ENCODE results near the gene TERT. TPM values are rescaled to one million over a fixed set of nuclear protein-coding genes. Genes with fewer than 3 reads are reported as not detected.

TERT gene
- total and polyA plus RNA-seq, 2 of the 4 experiments (the other 2 are of a cell fraction), result not detected

- Histone ChIP-seq H3K4me3 (ENCODE audit: insufficient read depth, low read depth, low read length) (no peak overlapping the region), H3K36me3 (ENCODE audit: control insufficient read depth, insufficient read depth, low read length) (no peaks in the 10 kb centered on the region), H3K9me1 (ENCODE audit: insufficient read depth, low read length) (no peaks in the 10 kb centered on the region), H4K8ac (ENCODE audit: low read depth in 2 of 2, low read length in 2 of 2) (no peak overlapping the region), H2BK120ac (ENCODE audit: low read depth, low read length) (no peak overlapping the region), H3K4me1 (ENCODE audit: control insufficient read depth, insufficient read depth, low read length) (no peaks in the 10 kb centered on the region; the same call in 1 of the 2 replicates), H2AFZ (replicated peaks; ENCODE audit: low read length, poor library complexity) (peak overlapping the region; percentile 11), H2BK5ac (ENCODE audit: low read depth, low read length, poor library complexity, severe bottlenecking) (no peak overlapping the region), H3K27me3 (ENCODE audit: control insufficient read depth, insufficient read depth, low read length) (peaks cover 2% of the 10 kb centered on the region; the same call in 1 of the 2 replicates), H3K18ac (ENCODE audit: low read depth, low read length) (no peak overlapping the region), H3K14ac (replicated peaks; ENCODE audit: low read depth, low read length) (no peak overlapping the region), H3K79me1 (ENCODE audit: low read depth in 1 of 2, low read length in 2 of 2) (no peaks in the 10 kb centered on the region), H4K5ac (ENCODE audit: low read depth, low read length) (no peak overlapping the region), H3K27ac (ENCODE audit: insufficient read depth, low read length) (no peak overlapping the region), H2BK20ac (ENCODE audit: low read depth, low read length) (no peak overlapping the region), H3K4ac (ENCODE audit: low read depth, low read length) (no peak overlapping the region), H3K23ac (ENCODE audit: low read depth, low read length) (no peak overlapping the region), H3K9ac (ENCODE audit: low read depth, low read length) (no peak overlapping the region), H4K20me1 (ENCODE audit: insufficient read depth, low read length) (no peaks in the 10 kb centered on the region), H2AK9ac (replicated peaks; ENCODE audit: low read depth, low read length, poor library complexity) (no peak overlapping the region), H3K56ac (ENCODE audit: extremely low read depth, insufficient read depth, low read length) (no peak overlapping the region), H4K91ac (ENCODE audit: insufficient read depth, low read depth, low read length) (no peak overlapping the region), H3K4me2 (ENCODE audit: low read depth, low read length) (no peak overlapping the region), H2BK15ac (ENCODE audit: low read depth, low read length) (no peak overlapping the region), H2AK5ac (ENCODE audit: low read depth, low read length) (no peak overlapping the region), H3K9me3 (ENCODE audit: control insufficient read depth, insufficient read depth, low read length) (no peaks in the 10 kb centered on the region; the same call in none of the 2 replicates)
- ChIA-PET POLR2A (ENCODE audit: unreplicated experiment) (no interaction called here), CTCF (no interaction called here)
- DNase-seq, result no peak
- 59% methylated on average over 3 of the region's 12 CpGs; no CpG with 5 or more reads in 1 of the 2 experiments for WGBS, 2 experiments (ENCODE audit: extremely low coverage in 2 of 2, insufficient read length in 1 of 2)
- in situ Hi-C loops (cut with MboI; ENCODE audit: low sequenced_read_pairs) (no loop called here), dilution Hi-C loops (cut with HindIII; ENCODE audit: low sequenced_read_pairs, unreplicated experiment) (no loop called here), intact Hi-C loops (cut with micrococcal nuclease) (no loop called here)
- TF ChIP-seq, protein P1, sequence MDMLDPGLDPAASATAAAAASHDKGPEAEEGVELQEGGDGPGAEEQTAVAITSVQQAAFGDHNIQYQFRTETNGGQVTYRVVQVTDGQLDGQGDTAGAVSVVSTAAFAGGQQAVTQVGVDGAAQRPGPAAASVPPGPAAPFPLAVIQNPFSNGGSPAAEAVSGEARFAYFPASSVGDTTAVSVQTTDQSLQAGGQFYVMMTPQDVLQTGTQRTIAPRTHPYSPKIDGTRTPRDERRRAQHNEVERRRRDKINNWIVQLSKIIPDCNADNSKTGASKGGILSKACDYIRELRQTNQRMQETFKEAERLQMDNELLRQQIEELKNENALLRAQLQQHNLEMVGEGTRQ (IDR thresholded peaks at IDR 0.05; ENCODE audit: low read depth, low read length), result no peak
- no peak for TF ChIP-seq NFE2L2 (IDR thresholded peaks at IDR 0.05; ENCODE audit: low read depth, low read length)
- TF ChIP-seq MAFK (IDR thresholded peaks at IDR 0.05; ENCODE audit: low read depth, low read length), result no peak
- TF ChIP-seq MAZ (IDR thresholded peaks at IDR 0.05; ENCODE audit: borderline replicate concordance, low read depth, low read length), result no peak
- TF ChIP-seq CHD1 (IDR thresholded peaks at IDR 0.05; ENCODE audit: low read depth, low read length), result no peak
- no peak for TF ChIP-seq BHLHE40 (IDR thresholded peaks at IDR 0.05; ENCODE audit: low read depth, low read length)
- TF ChIP-seq CEBPB (IDR thresholded peaks at IDR 0.05; ENCODE audit: low read depth, low read length), result no peak
- no peak for TF ChIP-seq RFX5 (IDR thresholded peaks at IDR 0.05; ENCODE audit: low read depth, low read length)
- no peak for TF ChIP-seq POLR2A (IDR thresholded peaks at IDR 0.05; ENCODE audit: low read depth, low read length)
- TF ChIP-seq SMC3 (IDR thresholded peaks at IDR 0.05; ENCODE audit: low read depth, low read length), result no peak
- TF ChIP-seq, protein P2, sequence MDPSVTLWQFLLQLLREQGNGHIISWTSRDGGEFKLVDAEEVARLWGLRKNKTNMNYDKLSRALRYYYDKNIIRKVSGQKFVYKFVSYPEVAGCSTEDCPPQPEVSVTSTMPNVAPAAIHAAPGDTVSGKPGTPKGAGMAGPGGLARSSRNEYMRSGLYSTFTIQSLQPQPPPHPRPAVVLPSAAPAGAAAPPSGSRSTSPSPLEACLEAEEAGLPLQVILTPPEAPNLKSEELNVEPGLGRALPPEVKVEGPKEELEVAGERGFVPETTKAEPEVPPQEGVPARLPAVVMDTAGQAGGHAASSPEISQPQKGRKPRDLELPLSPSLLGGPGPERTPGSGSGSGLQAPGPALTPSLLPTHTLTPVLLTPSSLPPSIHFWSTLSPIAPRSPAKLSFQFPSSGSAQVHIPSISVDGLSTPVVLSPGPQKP (IDR thresholded peaks at IDR 0.05; ENCODE audit: borderline replicate concordance, low read depth, low read length), result no peak
- TF ChIP-seq, protein P3, sequence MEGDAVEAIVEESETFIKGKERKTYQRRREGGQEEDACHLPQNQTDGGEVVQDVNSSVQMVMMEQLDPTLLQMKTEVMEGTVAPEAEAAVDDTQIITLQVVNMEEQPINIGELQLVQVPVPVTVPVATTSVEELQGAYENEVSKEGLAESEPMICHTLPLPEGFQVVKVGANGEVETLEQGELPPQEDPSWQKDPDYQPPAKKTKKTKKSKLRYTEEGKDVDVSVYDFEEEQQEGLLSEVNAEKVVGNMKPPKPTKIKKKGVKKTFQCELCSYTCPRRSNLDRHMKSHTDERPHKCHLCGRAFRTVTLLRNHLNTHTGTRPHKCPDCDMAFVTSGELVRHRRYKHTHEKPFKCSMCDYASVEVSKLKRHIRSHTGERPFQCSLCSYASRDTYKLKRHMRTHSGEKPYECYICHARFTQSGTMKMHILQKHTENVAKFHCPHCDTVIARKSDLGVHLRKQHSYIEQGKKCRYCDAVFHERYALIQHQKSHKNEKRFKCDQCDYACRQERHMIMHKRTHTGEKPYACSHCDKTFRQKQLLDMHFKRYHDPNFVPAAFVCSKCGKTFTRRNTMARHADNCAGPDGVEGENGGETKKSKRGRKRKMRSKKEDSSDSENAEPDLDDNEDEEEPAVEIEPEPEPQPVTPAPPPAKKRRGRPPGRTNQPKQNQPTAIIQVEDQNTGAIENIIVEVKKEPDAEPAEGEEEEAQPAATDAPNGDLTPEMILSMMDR (conservative IDR thresholded peaks at IDR 0.05; ENCODE audit: low read depth, low read length), result no peak
- TF ChIP-seq RCOR1 (IDR thresholded peaks at IDR 0.05; ENCODE audit: insufficient replicate concordance, low read length), result no peak
- no peak for TF ChIP-seq FOS (IDR thresholded peaks at IDR 0.05; ENCODE audit: low read depth, low read length)
- no peak for TF ChIP-seq MXI1 (IDR thresholded peaks at IDR 0.05; ENCODE audit: borderline replicate concordance, low read depth, low read length)
- TF ChIP-seq RAD21 (IDR thresholded peaks at IDR 0.05; ENCODE audit: low read length), result no peak
- BruUV-seq (replicated peaks), result no TSS peak
- no peak for ATAC-seq (ENCODE audit: low read depth)
Observed at GRCh38 chr5:1226231-1226630, 68.6 kb downstream of the TERT start.
